NCI-H128 (cell line): ENCODE results near the gene PPAT.
A peak's percentile ranks its signal among the peaks of the same experiment; 100 is the strongest.
"Not testable (repeated sequence)": the region's sequence is repeated elsewhere in the genome, so short reads cannot be mapped to it uniquely, and the experiment has no call there.

ENCODE experiments used
- DNase-seq: peaks from one replicate; lab custom pipeline; 2025; ENCODE audit not compliant: unreplicated experiment; lab: John Stamatoyannopoulos, UW

PPAT gene

DNA sequence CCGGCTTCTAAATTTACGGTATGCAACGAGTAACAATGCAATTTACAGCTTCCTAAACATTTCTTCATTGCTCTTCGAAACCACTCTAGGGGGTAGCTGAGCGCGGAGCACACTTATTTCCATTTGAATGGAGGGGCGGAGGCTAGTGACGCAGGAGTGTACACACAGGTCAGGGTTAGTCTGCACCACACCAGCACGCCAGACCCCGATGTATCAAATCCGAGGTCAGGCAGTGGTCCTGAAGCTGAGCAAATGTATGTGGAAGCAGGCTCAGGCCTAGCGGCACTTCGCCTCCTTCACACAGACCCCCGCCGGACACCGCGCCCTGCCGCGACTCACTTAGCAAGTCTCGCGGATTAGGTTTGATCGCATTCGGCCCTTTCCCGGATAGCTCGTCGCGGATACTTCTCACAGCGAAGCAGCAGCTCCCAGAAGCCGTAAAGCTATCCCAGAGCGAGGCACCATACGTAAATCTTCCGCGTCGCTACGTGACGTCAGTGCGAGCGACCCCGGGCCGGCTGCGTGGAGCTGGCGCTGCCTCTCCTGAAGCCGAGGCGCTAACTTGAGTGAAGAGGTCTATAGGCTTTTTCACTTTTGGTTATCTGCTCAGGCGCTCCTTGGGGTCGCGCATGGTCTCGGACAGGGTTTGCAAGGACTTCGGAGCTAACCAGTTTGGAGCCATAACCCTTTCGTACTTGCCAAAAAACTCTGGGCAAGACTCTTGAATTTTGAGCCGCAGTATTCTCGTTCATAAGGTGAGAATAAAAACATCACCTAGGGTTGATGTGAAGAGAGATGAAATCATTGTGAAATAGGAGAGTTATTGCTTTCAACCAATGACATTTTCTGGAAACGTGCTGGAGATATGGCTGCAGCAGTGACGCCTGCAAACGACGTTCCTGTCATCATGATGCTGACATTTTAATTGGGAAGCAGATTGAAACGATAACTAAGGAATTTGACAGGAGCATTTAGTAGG is 48.1 kb downstream of the PPAT start, which contains the start of gene AASDH:
Gene AASDH, minus strand, starts transcription at position 469 of the 979 bp plus-strand sequence. CDS start 3,192 bp downstream, outside the sequence.
- DNase-seq = peak; percentile 78

- no peak for DNase-seq
These were observed 49.3 kb downstream of the PPAT start for GRCh38 chr4:56386091-56386490.

GRCh38 chr4:56375458-56375857 is 60.0 kb downstream of the PPAT start:
- no peak for DNase-seq

DNA sequence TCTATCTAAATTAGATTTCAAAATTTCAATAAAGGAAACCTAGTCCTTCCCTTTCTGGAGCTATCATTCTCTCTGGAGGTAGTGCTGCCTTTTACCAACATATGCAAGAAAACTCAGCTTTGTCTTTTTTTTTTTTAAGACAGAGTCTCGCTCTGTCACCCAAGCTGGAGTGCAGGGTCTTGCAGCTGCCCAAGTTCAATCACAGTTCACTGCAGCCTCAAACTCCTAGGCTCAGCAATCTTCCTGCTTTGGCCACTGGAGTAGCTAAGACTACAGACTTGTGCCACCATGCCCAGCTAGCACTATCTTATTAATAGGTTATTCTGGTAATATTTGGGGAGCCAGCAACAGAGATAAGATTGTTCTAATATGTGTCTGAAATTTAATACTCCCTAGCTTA is 60.5 kb downstream of the PPAT start:
- no peak for DNase-seq

DNA sequence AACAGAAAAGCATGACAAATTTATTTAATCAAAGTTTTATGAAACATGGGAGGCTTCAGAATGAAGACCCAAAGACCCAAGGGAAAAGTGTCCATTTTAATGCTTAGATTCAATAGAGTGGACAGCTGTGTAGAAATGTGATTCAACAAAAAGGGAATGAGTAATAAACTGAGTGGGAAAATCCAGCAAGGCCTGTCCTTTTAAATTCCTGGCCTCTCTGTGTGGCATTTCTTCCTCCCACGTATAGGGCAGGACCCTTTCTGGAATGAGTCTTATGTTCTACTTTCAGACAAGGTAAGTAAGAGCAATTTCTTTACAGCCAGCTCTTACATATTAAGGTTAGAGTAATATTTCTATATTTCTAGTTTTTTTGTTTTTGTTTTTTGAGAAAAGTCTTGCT is 62.6 kb downstream of the PPAT start:
- no peak for DNase-seq

- no peak for DNase-seq
These were observed 63.8 kb downstream of the PPAT start for GRCh38 chr4:56371426-56372220.

GRCh38 chr4:56370377-56370776 is 65.0 kb downstream of the PPAT start:
- DNase-seq = no peak

DNA sequence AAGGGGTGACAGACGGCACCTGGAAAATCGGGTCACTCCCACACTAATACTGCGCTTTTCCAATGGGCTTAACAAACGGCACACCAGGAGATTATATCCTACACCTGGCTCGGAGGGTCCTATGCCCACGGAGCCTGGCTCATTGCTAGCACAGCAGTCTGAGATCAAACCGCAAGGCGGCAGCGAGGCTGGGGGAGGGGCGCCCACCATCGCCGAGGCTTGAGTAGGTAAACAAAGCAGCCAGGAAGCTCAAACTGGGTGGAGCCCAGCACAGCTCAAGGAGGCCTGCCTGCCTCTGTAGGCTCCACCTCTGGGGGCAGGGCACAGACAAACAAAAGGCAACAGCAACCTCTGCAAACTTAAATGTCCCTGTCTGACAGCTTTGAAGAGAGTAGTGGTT is 72.4 kb downstream of the PPAT start:
- not testable (repeated sequence) for DNase-seq

- DNase-seq = no peak
These were observed 75.3 kb downstream of the PPAT start for GRCh38 chr4:56360071-56360470.

GRCh38 chr4:56356650-56357049 is 78.8 kb downstream of the PPAT start:
- DNase-seq = no peak

DNA sequence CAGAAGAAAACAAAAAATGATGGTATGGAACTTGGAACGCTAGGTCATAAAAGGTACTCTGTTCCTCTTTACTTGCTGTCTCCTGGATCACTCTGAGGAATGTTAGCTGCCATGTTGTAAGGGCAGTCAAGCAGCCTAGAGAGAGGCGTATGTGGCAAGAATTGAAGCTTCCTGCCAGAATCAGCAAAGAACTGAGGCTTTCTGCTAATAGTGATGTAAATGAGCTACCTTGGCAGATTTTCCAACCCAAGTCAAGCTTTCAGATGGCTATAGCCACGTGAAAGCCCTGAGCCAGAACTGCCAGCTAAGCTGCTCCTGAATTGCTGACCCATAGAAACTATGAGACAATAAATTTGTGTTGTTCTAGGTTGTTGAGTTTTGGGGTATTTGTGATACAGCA is 86.8 kb downstream of the PPAT start:
- DNase-seq = no peak

GRCh38 chr4:56345458-56345857 is 90.0 kb downstream of the PPAT start:
- no peak for DNase-seq
